Endothelial cell of umbilical vein (primary cell): ENCODE results near the gene PUS7L. TPM values are rescaled to one million over a fixed set of nuclear protein-coding genes. Genes with fewer than 3 reads are reported as not detected.

Source experiments
- BruUV-seq: library from RNA; stranded (reverse); fragments of 400-500 nt; replicated peaks from 2 replicates; lab custom pipeline; 2021; lab: Mats Ljungman, UMichigan
- CTCF ChIA-PET: fragments of 300-600, 350-600 bp; sonication (Branson Sonifier 250); formaldehyde crosslinking; loops from one replicate; lab custom pipeline; 2021; ENCODE audit warnings: antibody characterized with exemption, inconsistent platforms; lab: Charles Lee
- POLR2A ChIA-PET: fragments of 300-600, 350-600 bp; sonication (Branson Sonifier 250); formaldehyde crosslinking; loops from one replicate; lab custom pipeline; 2021; ENCODE audit warnings: antibody characterized with exemption, inconsistent platforms; lab: Charles Lee
- DNase-seq: peaks from one replicate; pipeline ENCODE4 v3.0.0-alpha.2; 2011; ENCODE audit warnings: low read depth, low spot score
- FAIRE-seq: peaks from 2 replicates; lab custom pipeline; 2011; peaks lifted over from hg19 to GRCh38; lab: Jason Lieb, UNC
- H2AFZ ChIP-seq: 2 replicates; pipeline ENCODE4 v1.6.0; 2012; ENCODE audit warnings: low read depth, low read length, control low read depth, inconsistent platforms
- H3K27ac ChIP-seq: 2 replicates; pipeline ENCODE4 v1.5.1; 2011; ENCODE audit warnings: low read depth, mild to moderate bottlenecking, control low read depth, low read length, moderate library complexity; ENCODE audit not compliant: insufficient read depth
- H3K27me3 ChIP-seq, 2 experiments: 2 replicates each; pipeline versions ENCODE4 v1.6.0 to v1.6.1; 2011; ENCODE audit warnings: low read length in 2 of 2, mixed read lengths in 1 of 2; ENCODE audit not compliant: control insufficient read depth in 2 of 2, insufficient read depth in 2 of 2
- H3K36me3 ChIP-seq, 2 experiments: 2 replicates in 1 of 2; 3 replicates in 1 of 2; pipeline ENCODE4 v1.5.1; 2011; ENCODE audit warnings: low read length in 2 of 2, mild to moderate bottlenecking in 1 of 2, moderate library complexity in 1 of 2; ENCODE audit not compliant: control insufficient read depth in 2 of 2, insufficient read depth in 2 of 2; ENCODE audit errors: extremely low read depth in 1 of 2
- H3K4me1 ChIP-seq: 3 replicates; pipeline ENCODE4 v1.5.1; 2011; ENCODE audit warnings: mild to moderate bottlenecking, low read length; ENCODE audit not compliant: control insufficient read depth, insufficient read depth; ENCODE audit errors: extremely low read depth
- H3K4me2 ChIP-seq: 2 replicates; pipeline ENCODE4 v1.6.1; 2011; ENCODE audit warnings: low read length, control low read depth, mixed read lengths; ENCODE audit not compliant: insufficient read depth
- H3K4me3 ChIP-seq, 3 experiments: fragments of 200-600 bp in 1 of 3; sonication (generic), shearing (Covaris generic) in 1 of 3; replicated peaks in 1 of 3; 2 replicates each; pipeline ENCODE4 v1.5.1; 2011 to 2016; ENCODE audit warnings: control low read depth in 3 of 3, low read length in 3 of 3, mild to moderate bottlenecking in 2 of 3, inconsistent platforms in 1 of 3, low read depth in 1 of 3, moderate library complexity in 1 of 3; ENCODE audit not compliant: insufficient read depth in 1 of 3
- H3K79me2 ChIP-seq: 2 replicates; pipeline ENCODE4 v1.6.0; 2012; ENCODE audit warnings: low read length, inconsistent platforms; ENCODE audit not compliant: control insufficient read depth, insufficient read depth
- H3K9ac ChIP-seq: replicated peaks from 2 replicates; pipeline ENCODE3; 2011; ENCODE audit warnings: low read length, control low read depth; ENCODE audit not compliant: insufficient read depth; ENCODE audit errors: extremely low read depth
- H3K9me1 ChIP-seq: replicated peaks from 3 replicates; pipeline ENCODE4 v1.6.0; 2011; ENCODE audit warnings: mild to moderate bottlenecking, low read length; ENCODE audit not compliant: control insufficient read depth, insufficient read depth; ENCODE audit errors: extremely low read depth
- H3K9me3 ChIP-seq: replicated peaks from 2 replicates; pipeline ENCODE4 v1.5.1; 2012; ENCODE audit warnings: low read length, inconsistent platforms; ENCODE audit not compliant: control insufficient read depth, insufficient read depth
- H4K20me1 ChIP-seq: replicated peaks from 2 replicates; pipeline ENCODE3; 2011; ENCODE audit warnings: mild to moderate bottlenecking, low read length; ENCODE audit not compliant: control insufficient read depth, insufficient read depth; ENCODE audit errors: extremely low read depth
- CTCF ChIP-seq, 2 donors: IDR thresholded peaks; 1 replicate in 1 of 2; 2 replicates in 1 of 2; pipeline ENCODE4 v1.5.1; 2011; ENCODE audit warnings: low read length in 2 of 2, mild to moderate bottlenecking in 2 of 2, moderate library complexity in 2 of 2, control low read depth in 1 of 2, inconsistent platforms in 1 of 2, low read depth in 1 of 2; ENCODE audit not compliant: insufficient read depth in 1 of 2; ENCODE audit errors: extremely low read depth in 1 of 2
- EZH2 ChIP-seq: IDR thresholded peaks from 2 replicates; pipeline ENCODE4 v1.6.1; 2012; ENCODE audit warnings: borderline replicate concordance, low read depth, mild to moderate bottlenecking, moderate library complexity, low read length, inconsistent platforms; ENCODE audit not compliant: severe bottlenecking
- FOS ChIP-seq: IDR thresholded peaks from 2 replicates; pipeline ENCODE4 v1.6.1; 2011; ENCODE audit warnings: mild to moderate bottlenecking, low read length, moderate library complexity, borderline replicate concordance; ENCODE audit not compliant: insufficient read depth
- GATA2 ChIP-seq: IDR thresholded peaks from 2 replicates; pipeline ENCODE4 v1.7.0; 2011; ENCODE audit warnings: low read depth, mild to moderate bottlenecking, moderate library complexity, mixed read lengths, low read length; ENCODE audit not compliant: insufficient read length, insufficient read depth
- JUN ChIP-seq: IDR thresholded peaks from 2 replicates; pipeline ENCODE4 v1.6.1; 2011; ENCODE audit warnings: borderline replicate concordance, low read depth; ENCODE audit not compliant: insufficient read length, insufficient read depth
- MAX ChIP-seq: IDR thresholded peaks from 2 replicates; pipeline ENCODE4 v1.6.1; 2011; ENCODE audit not compliant: insufficient read depth, insufficient read length
- MYC ChIP-seq: IDR thresholded peaks from one replicate; pipeline ENCODE4 v1.6.1; 2011; ENCODE audit warnings: mild to moderate bottlenecking, low read depth, low read length
- POLR2A ChIP-seq: IDR thresholded peaks from 2 replicates; pipeline ENCODE4 v1.6.1; 2012; ENCODE audit warnings: low read depth, mild to moderate bottlenecking, control low read depth, low read length
- POLR2AphosphoS5 ChIP-seq: IDR thresholded peaks from 2 replicates; pipeline ENCODE4 v1.6.1; 2012; ENCODE audit warnings: low read depth, mild to moderate bottlenecking, control low read depth, low read length, moderate library complexity; ENCODE audit not compliant: insufficient read depth
- dilution Hi-C: fragments of 300-500 bp; cut with MboI; formaldehyde crosslinking; loops from one replicate; pipeline ENCODE4 v1.15.0; 2019; ENCODE audit warnings: low sequenced_read_pairs; ENCODE audit not compliant: extremely low pct_ligation_motif_present
- intact Hi-C: fragments of 100-400 bp; cut with micrococcal nuclease; formaldehyde crosslinking; loops from one replicate; pipeline ENCODE4 v1.10.0; 2022
- polyA plus RNA-seq, 4 experiments: library from polyadenylated mRNA; depleted of rRNA in 3 of 4; stranded (reverse) in 3 of 4; unstranded in 1 of 4; fragments of >200 nt; gene quantifications; 2 replicates each; pipeline versions ENCODE4 v1.2.1 to v1.2.3, GENCODE V29; 2011 to 2012; ENCODE audit warnings: missing spikeins in 1 of 4
- total RNA-seq: library from RNA; stranded (reverse); gene quantifications from 2 replicates; pipeline ENCODE4 v1.2.3, GENCODE V29; 2021

PUS7L gene
- total and polyA plus RNA-seq, 2 donors (not counting 3 experiments of a cell fraction or from before 2014, with no cell fraction given), result 1.8 to 13.1 TPM

- no peaks in the 10 kb centered on the region for H3K36me3 ChIP-seq
- H3K4me1 ChIP-seq, result no peaks in the 10 kb centered on the region
- intact Hi-C loops (no loop called here), dilution Hi-C loops (no loop called here)
- no peaks in the 10 kb centered on the region for H3K9me3 ChIP-seq
- no peaks in the 10 kb centered on the region for H3K79me2 ChIP-seq
- no TSS peak for BruUV-seq
- ChIA-PET CTCF (interaction anchor here (2.2 kb wide), 1 partner anchor 10 kb away, joined by 6 read pairs; the partner anchor contains the start of genes IRAK4 and PUS7L), POLR2A (no interaction called here)
- H3K9ac ChIP-seq, result no peak overlapping the region
- H3K27me3 ChIP-seq, result no peaks in the 10 kb centered on the region
- DNase-seq (no peak), FAIRE-seq (no peak)
- no peak overlapping the region for H2AFZ ChIP-seq
- H3K4me2 ChIP-seq, result no peak overlapping the region
- no peaks in the 10 kb centered on the region for H3K9me1 ChIP-seq
- H4K20me1 ChIP-seq, result no peaks in the 10 kb centered on the region
- H3K4me3 ChIP-seq, result no peak overlapping the region
- TF ChIP-seq GATA2 (no peak), MAX (no peak), POLR2AphosphoS5 (no peak), FOS (no peak), JUN (no peak), MYC (no peak), CTCF (IDR thresholded peaks at IDR 0.05; ENCODE audit: extremely low read depth in 1 of 2, insufficient read depth in 1 of 2, low read depth in 1 of 2, low read length in 2 of 2) (no peak), POLR2A (no peak), EZH2 (no peak)
- no peak overlapping the region for H3K27ac ChIP-seq
These were observed 9.6 kb downstream of the PUS7L start for GRCh38 chr12:43749016-43749415.
